ENCODE data around the gene ARRDC4. TPM values are rescaled to one million over a fixed set of nuclear protein-coding genes. Genes with fewer than 3 reads are reported as not detected.

Gene ARRDC4
- total and polyA plus RNA-seq, 2 of the 8 experiments (the other 6 are each of a cell fraction or from before 2014, with no cell fraction given): 3.5 to 3.8 TPM

DNA sequence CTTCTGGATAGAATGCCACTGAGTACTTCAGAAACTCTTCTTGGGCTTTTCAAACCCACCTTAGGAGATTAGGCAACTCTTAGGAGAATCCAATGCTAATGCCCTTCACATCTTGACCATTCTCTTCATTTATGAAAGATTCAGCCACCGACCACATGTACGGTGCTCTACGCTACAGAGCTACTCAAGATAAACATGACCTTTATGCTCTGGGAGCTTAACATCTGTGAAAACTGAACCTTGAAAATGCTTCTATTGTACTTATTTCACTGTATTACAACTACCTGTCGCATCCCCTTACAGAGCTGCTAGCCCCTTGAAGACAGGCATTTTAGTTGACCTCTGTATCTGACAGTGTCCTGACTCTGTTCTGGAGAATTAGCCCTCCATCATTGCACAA lies 19.5 kb upstream of the ARRDC4 start (continued):
- TF ChIP-seq, protein P1, sequence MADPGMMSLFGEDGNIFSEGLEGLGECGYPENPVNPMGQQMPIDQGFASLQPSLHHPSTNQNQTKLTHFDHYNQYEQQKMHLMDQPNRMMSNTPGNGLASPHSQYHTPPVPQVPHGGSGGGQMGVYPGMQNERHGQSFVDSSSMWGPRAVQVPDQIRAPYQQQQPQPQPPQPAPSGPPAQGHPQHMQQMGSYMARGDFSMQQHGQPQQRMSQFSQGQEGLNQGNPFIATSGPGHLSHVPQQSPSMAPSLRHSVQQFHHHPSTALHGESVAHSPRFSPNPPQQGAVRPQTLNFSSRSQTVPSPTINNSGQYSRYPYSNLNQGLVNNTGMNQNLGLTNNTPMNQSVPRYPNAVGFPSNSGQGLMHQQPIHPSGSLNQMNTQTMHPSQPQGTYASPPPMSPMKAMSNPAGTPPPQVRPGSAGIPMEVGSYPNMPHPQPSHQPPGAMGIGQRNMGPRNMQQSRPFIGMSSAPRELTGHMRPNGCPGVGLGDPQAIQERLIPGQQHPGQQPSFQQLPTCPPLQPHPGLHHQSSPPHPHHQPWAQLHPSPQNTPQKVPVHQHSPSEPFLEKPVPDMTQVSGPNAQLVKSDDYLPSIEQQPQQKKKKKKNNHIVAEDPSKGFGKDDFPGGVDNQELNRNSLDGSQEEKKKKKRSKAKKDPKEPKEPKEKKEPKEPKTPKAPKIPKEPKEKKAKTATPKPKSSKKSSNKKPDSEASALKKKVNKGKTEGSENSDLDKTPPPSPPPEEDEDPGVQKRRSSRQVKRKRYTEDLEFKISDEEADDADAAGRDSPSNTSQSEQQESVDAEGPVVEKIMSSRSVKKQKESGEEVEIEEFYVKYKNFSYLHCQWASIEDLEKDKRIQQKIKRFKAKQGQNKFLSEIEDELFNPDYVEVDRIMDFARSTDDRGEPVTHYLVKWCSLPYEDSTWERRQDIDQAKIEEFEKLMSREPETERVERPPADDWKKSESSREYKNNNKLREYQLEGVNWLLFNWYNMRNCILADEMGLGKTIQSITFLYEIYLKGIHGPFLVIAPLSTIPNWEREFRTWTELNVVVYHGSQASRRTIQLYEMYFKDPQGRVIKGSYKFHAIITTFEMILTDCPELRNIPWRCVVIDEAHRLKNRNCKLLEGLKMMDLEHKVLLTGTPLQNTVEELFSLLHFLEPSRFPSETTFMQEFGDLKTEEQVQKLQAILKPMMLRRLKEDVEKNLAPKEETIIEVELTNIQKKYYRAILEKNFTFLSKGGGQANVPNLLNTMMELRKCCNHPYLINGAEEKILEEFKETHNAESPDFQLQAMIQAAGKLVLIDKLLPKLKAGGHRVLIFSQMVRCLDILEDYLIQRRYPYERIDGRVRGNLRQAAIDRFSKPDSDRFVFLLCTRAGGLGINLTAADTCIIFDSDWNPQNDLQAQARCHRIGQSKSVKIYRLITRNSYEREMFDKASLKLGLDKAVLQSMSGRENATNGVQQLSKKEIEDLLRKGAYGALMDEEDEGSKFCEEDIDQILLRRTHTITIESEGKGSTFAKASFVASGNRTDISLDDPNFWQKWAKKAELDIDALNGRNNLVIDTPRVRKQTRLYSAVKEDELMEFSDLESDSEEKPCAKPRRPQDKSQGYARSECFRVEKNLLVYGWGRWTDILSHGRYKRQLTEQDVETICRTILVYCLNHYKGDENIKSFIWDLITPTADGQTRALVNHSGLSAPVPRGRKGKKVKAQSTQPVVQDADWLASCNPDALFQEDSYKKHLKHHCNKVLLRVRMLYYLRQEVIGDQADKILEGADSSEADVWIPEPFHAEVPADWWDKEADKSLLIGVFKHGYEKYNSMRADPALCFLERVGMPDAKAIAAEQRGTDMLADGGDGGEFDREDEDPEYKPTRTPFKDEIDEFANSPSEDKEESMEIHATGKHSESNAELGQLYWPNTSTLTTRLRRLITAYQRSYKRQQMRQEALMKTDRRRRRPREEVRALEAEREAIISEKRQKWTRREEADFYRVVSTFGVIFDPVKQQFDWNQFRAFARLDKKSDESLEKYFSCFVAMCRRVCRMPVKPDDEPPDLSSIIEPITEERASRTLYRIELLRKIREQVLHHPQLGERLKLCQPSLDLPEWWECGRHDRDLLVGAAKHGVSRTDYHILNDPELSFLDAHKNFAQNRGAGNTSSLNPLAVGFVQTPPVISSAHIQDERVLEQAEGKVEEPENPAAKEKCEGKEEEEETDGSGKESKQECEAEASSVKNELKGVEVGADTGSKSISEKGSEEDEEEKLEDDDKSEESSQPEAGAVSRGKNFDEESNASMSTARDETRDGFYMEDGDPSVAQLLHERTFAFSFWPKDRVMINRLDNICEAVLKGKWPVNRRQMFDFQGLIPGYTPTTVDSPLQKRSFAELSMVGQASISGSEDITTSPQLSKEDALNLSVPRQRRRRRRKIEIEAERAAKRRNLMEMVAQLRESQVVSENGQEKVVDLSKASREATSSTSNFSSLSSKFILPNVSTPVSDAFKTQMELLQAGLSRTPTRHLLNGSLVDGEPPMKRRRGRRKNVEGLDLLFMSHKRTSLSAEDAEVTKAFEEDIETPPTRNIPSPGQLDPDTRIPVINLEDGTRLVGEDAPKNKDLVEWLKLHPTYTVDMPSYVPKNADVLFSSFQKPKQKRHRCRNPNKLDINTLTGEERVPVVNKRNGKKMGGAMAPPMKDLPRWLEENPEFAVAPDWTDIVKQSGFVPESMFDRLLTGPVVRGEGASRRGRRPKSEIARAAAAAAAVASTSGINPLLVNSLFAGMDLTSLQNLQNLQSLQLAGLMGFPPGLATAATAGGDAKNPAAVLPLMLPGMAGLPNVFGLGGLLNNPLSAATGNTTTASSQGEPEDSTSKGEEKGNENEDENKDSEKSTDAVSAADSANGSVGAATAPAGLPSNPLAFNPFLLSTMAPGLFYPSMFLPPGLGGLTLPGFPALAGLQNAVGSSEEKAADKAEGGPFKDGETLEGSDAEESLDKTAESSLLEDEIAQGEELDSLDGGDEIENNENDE (IDR thresholded peaks at IDR 0.05; ENCODE audit: insufficient replicate concordance, low read length): no peak
- TF ChIP-seq CBX8 (IDR thresholded peaks at IDR 0.05; ENCODE audit: borderline replicate concordance, low read depth, low read length) (no peak), HDAC6 (IDR thresholded peaks at IDR 0.05; ENCODE audit: low read depth, low read length) (no peak), POLR2AphosphoS5 (IDR thresholded peaks at IDR 0.05; ENCODE audit: low read depth, low read length) (no peak), SAP30 (IDR thresholded peaks at IDR 0.05; ENCODE audit: insufficient read depth, insufficient replicate concordance, low read length) (no peak), CTBP2 (IDR thresholded peaks at IDR 0.05; ENCODE audit: borderline replicate concordance, insufficient read depth, insufficient read length, low read length) (no peak), CBX5 (IDR thresholded peaks at IDR 0.05; ENCODE audit: low read depth, low read length) (no peak), RAD21 (IDR thresholded peaks at IDR 0.05 in 1 of 2, conservative IDR thresholded peaks at IDR 0.05 in 1 of 2; ENCODE audit: low read depth in 2 of 2, low read length in 2 of 2) (no peak), YY1 (IDR thresholded peaks at IDR 0.05; ENCODE audit: low read depth, low read length) (no peak), SUZ12 (IDR thresholded peaks at IDR 0.05; ENCODE audit: low read length) (no peak), BACH1 (IDR thresholded peaks at IDR 0.05; ENCODE audit: low read length) (no peak)

Measured in H1 (cell line).